Subcutaneous adipose tissue (tissue), 4 donors: ENCODE results near the gene CTU2. TPM values are rescaled to one million over a fixed set of nuclear protein-coding genes. Genes with fewer than 3 reads are reported as not detected.

Experiments
- total RNA-seq, 4 donors: library from RNA; depleted of rRNA; stranded (reverse); fragments of >200 nt; gene quantifications; one replicate each; pipeline ENCODE4 v1.1.0, GENCODE V29; 2016
- TF ChIP-seq, protein P1 (sequence below): fragments of 450-650 bp; IDR thresholded peaks from one replicate; pipeline ENCODE4 v1.5.1; 2016; ENCODE audit warnings: low read depth, mild to moderate bottlenecking, control low read depth, antibody characterized with exemption, moderate library complexity

CTU2 gene
- total RNA-seq, 4 donors from 2014 or later: 3.2 to 6.0 (median 4.8) TPM

DNA sequence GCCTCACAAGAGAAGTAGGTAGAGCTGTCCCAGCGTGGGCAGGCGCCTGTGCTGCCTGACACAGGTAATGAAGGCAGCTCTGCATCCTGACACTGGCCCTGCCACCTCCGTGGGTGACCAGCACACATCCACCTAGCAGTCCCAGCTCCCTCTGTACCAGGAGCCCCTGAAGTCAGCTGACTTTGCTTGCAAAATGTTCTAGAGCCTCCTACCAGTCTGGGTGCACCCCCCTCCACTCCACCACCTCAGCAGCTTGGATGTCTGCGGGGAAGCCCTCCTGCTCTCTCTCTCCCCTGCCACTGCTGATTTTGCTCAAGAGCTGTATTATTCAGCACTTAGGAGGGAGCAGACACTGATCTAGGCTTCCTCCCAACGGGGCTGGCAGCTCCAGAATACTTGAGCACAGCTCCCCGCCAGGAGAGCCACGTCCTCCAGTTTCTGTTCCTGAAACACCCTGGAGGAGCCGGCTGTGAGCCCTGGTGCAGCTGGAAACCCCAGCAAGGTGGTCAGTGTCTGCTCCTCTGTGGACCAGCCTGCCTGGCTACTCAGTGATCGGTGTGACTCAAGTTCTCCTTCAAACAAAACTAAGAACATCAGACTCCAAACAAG lies 1.1 kb upstream of the CTU2 start:
- TF ChIP-seq, protein P1, sequence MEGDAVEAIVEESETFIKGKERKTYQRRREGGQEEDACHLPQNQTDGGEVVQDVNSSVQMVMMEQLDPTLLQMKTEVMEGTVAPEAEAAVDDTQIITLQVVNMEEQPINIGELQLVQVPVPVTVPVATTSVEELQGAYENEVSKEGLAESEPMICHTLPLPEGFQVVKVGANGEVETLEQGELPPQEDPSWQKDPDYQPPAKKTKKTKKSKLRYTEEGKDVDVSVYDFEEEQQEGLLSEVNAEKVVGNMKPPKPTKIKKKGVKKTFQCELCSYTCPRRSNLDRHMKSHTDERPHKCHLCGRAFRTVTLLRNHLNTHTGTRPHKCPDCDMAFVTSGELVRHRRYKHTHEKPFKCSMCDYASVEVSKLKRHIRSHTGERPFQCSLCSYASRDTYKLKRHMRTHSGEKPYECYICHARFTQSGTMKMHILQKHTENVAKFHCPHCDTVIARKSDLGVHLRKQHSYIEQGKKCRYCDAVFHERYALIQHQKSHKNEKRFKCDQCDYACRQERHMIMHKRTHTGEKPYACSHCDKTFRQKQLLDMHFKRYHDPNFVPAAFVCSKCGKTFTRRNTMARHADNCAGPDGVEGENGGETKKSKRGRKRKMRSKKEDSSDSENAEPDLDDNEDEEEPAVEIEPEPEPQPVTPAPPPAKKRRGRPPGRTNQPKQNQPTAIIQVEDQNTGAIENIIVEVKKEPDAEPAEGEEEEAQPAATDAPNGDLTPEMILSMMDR: no peak

DNA sequence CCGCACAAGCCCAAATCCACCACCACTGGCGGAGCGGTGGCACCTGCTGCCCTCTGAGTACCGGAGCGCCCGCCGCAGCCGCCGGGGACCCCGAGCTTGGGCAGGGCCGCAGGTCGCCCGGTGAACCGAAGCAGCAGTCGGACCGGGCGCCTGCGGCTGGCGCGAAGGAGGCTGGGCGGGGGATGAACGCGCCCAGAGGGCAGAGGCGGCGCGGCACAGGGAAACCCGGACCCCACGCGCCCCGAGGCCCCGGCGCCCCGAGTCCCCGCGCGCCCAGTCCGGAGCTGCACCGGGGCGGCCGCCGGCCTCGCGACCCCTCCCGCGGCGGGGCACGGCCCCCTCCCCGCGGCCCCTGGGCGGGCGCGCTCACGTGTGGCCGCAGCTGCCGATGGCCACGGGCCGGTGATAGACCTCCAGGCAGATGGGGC lies 488 bp upstream of the CTU2 start:
- TF ChIP-seq, protein P1: no peak

DNA sequence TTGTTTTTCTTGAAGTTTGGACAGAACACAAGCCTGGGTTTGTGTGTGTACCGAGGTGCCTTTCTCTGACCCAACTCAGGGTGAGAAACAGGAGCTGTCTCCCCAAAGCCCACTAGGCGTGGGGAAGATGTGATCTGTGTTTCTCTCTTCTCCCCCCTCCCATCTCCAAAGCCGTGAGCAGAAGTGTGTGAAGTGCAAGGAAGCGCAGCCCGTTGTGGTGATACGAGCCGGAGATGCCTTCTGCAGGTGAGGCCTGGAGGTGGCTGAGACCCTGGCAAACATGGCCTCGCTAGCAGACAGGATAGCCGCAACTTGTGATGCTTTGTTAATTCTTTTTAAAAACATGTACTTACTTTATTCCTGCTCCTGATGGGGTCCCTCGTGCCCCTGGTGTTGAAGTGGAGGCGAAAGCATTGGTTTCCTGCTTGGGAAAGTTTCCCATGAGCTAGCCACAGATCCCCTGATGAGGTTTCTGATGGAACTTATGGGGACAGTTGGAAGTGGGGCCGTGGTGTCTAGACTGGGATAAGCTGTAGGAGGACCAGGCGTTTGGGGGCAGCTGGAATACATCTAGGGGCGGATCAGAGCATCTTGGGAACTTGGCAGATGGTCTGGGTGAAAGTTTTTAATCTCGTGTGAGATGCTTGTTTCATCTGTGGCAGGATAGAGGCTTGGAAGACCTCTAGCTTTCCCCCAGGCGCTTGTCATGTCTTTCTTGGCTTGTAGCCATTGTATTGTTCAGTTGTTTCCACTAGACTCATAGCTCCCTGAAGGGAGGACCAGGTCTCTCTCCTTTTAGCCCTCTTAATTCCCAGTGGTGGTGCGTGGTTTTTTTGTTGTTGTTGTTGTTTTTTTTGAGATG lies 893 bp downstream of the CTU2 start:
- TF ChIP-seq, protein P1: no peak

DNA sequence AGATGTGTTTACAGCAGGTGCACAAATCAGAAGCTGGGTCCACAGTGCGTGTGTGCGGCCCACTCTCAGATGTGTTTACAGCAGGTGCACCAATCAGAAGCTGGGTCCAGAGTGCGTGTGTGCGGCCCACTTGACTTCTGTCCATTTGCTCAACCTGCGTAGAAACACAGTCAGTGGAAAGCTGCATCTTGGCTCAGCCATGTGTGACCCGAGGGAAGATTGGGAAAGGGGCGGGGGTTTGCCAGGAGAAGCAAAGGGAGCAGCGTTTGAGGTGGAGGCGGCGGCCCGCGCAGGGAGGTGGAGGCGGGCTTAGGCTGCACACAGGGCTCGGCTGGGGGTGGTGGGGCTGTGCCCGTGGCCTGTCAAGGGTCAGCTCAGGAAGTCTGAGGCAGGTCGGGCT lies 4.3 kb downstream of the CTU2 start:
- TF ChIP-seq, protein P1: no peak

DNA sequence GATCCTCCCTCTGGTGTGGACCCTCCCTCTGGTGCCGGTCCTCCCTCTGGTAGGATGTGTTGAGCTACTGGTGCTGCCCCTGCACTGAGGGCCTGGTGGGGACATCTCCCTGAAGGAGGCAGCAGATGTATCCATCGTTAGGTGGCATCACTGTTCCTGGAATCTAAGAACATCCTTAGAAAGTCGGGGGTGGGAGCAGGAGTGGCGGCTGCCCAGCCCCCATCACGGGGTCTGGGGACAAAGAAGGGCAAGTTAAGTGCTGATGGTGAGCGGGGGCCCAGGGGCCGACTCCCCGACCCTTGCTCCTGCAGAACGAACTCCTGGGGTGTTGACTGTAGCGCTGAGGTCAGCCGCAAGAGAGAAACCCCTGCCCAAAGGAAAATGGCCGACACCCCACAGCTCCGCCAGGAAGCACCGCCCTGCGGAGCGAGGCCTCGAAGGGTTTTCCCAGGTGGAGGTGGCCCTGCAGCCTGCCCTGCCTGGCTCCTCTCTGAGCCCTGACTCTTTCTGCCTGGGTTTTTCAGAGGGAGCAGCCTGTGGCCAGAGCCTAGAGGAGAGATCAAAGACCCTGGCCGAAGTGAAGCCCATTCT lies 5.5 kb downstream of the CTU2 start:
- TF ChIP-seq, protein P1: no peak

DNA sequence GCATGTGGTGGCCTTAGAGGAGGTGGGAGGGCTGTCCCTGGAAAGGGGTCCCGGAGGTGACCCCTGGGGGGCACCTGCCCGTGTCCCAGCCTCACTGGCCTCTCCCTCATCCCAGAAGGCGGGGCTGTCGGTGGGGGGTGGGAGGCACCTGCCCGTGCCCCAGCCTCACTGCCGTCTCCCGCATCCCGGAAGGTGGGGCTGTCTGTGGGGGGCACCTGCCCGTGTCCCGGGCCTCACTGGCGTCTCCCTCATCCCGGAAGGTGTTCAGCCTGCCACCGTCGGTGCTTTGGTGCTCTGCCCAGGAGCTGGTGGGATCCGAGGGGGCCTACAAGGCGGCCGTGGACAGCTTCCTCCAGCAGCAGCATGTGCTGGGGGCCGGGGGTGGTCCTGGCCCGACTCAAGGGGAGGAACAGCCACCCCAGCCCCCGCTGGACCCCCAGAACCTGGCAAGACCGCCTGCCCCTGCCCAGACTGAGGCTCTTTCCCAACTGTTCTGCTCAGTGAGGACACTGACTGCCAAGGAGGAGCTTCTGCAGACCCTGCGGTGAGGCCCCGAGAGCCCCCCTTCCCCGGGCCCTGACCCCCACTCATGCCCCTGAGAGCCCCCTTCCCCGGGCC lies 6.2 kb downstream of the CTU2 start:
- TF ChIP-seq, protein P1: no peak

DNA sequence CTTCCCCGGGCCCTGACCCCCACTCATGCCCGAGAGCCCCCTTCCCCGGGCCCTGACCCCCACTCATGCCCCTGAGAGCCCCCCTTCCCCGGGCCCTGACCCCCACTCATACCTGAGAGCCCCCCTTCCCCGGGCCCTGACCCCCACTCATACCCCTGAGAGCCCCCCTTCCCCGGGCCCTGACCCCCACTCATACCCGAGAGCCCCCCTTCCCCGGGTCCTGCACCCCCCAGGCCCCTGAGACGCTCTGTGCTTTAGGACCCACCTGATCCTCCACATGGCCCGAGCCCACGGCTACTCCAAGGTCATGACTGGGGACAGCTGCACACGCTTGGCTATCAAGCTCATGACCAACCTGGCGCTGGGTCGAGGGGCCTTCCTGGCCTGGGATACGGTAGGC lies 6.8 kb downstream of the CTU2 start:
- TF ChIP-seq, protein P1: no peak
